SK-N-SH (cell line): Measurements from ENCODE around the gene P2RY12. TPM values are rescaled to one million over a fixed set of nuclear protein-coding genes. Genes with fewer than 3 reads are reported as not detected.

Source experiments
- CTCF ChIA-PET: fragments of 300-600, 350-600 bp; formaldehyde crosslinking; extraction: SDS; loops from one replicate; lab custom pipeline; 2021; lab: Yijun Ruan, JAX
- POLR2A ChIA-PET: fragments of 350-600 bp; sonication (Branson Sonifier 250); formaldehyde crosslinking; extraction: SDS; loops from one replicate; lab custom pipeline; 2020; ENCODE audit warnings: antibody characterized with exemption, inconsistent platforms; lab: Yijun Ruan, JAX
- DNase-seq: peaks from one replicate; pipeline ENCODE4 v3.0.0; 2012
- H2AFZ ChIP-seq: fragments of 200-600 bp; sonication (generic); 2 replicates; pipeline ENCODE4 v1.8.1; 2016; ENCODE audit warnings: antibody characterized with exemption, mild to moderate bottlenecking, low read depth
- H3F3A ChIP-seq: fragments of 200-600 bp; sonication (generic); replicated peaks from 2 replicates; pipeline ENCODE3; 2016; ENCODE audit warnings: antibody characterized with exemption, mild to moderate bottlenecking; ENCODE audit not compliant: insufficient read depth
- H3K27ac ChIP-seq, 2 experiments: fragments of 200-500 bp in 1 of 2; fragments of 200-600 bp in 1 of 2; sonication (Bioruptor generic) in 1 of 2; sonication (generic), shearing (Covaris generic) in 1 of 2; 2 replicates each; pipeline versions ENCODE4 v1.5.1 to v1.6.1; 2014 to 2016; ENCODE audit warnings: low read depth in 2 of 2, inconsistent platforms in 1 of 2, low read length in 1 of 2, mild to moderate bottlenecking in 1 of 2, mixed read lengths in 1 of 2
- H3K27me3 ChIP-seq: fragments of 200-600 bp; sonication (generic), shearing (Covaris generic); 2 replicates; pipeline ENCODE4 v1.6.1; 2016; ENCODE audit warnings: mixed run types; ENCODE audit not compliant: insufficient read depth
- H3K36me3 ChIP-seq, 2 experiments: fragments of 200-500 bp in 1 of 2; fragments of 200-600 bp in 1 of 2; sonication (Bioruptor generic) in 1 of 2; sonication (generic) in 1 of 2; replicated peaks in 1 of 2; 2 replicates each; pipeline versions ENCODE3 to v1.5.1; 2014 to 2016; ENCODE audit warnings: low read length in 1 of 2, mild to moderate bottlenecking in 1 of 2; ENCODE audit not compliant: insufficient read depth in 2 of 2, control insufficient read depth in 1 of 2
- H3K4me1 ChIP-seq, 2 experiments: fragments of 200-500 bp in 1 of 2; fragments of 200-600 bp in 1 of 2; sonication (Bioruptor generic) in 1 of 2; sonication (generic), shearing (Covaris generic) in 1 of 2; 2 replicates each; pipeline versions ENCODE4 v1.5.1 to v1.6.1; 2014 to 2016; ENCODE audit warnings: low read depth in 1 of 2, low read length in 1 of 2, mixed run types in 1 of 2; ENCODE audit not compliant: insufficient read depth in 2 of 2, control insufficient read depth in 1 of 2
- H3K4me2 ChIP-seq: fragments of 200-600 bp; sonication (generic), shearing (Covaris generic); 2 replicates; pipeline ENCODE4 v1.6.1; 2017; ENCODE audit warnings: mixed run types
- H3K4me3 ChIP-seq, 2 experiments: fragments of 200-500 bp in 1 of 2; fragments of 200-600 bp in 1 of 2; sonication (Bioruptor generic) in 1 of 2; sonication (generic), shearing (Covaris generic) in 1 of 2; 2 replicates each; pipeline versions ENCODE4 v1.5.1 to v1.8.1; 2014 to 2016; ENCODE audit warnings: low read depth in 2 of 2, inconsistent platforms in 1 of 2, low read length in 1 of 2, mild to moderate bottlenecking in 1 of 2, mixed read lengths in 1 of 2, moderate library complexity in 1 of 2
- H3K79me2 ChIP-seq: fragments of 200-600 bp; sonication (generic); 2 replicates; pipeline ENCODE4 v1.8.1; 2017; ENCODE audit warnings: mild to moderate bottlenecking; ENCODE audit not compliant: insufficient read depth
- H3K9ac ChIP-seq: fragments of 200-600 bp; sonication (generic); 2 replicates; pipeline ENCODE4 v1.6.1; 2017; ENCODE audit warnings: mixed run types
- H3K9me2 ChIP-seq: fragments of 200-600 bp; sonication (generic); 2 replicates; pipeline ENCODE4 v1.6.1; 2017; ENCODE audit warnings: mixed run types
- H3K9me3 ChIP-seq: fragments of 200-600 bp; sonication (generic); 2 replicates; pipeline ENCODE4 v1.6.1; 2017; ENCODE audit warnings: mixed run types, mild to moderate bottlenecking, moderate library complexity
- H4K20me1 ChIP-seq: fragments of 200-600 bp; sonication (generic); 2 replicates; pipeline ENCODE4 v1.6.1; 2017; ENCODE audit warnings: mild to moderate bottlenecking, mixed run types; ENCODE audit not compliant: insufficient read depth
- CHD2 ChIP-seq: fragments of 150-350 bp; IDR thresholded peaks from 2 replicates; pipeline ENCODE4 v1.6.1; 2018; ENCODE audit warnings: low read length; ENCODE audit not compliant: partially characterized antibody
- EP300 ChIP-seq, 2 experiments: IDR thresholded peaks; 2 replicates each; pipeline versions ENCODE4 v1.4.0 to v1.6.1; 2012; ENCODE audit warnings: borderline replicate concordance in 1 of 2, low read depth in 1 of 2, low read length in 1 of 2
- EZH2phosphoT487 ChIP-seq: fragments of 200-600 bp; sonication (generic); IDR thresholded peaks from 2 replicates; pipeline ENCODE4 v1.6.1; 2017; ENCODE audit warnings: low read depth, mixed run types, mild to moderate bottlenecking, antibody characterized with exemption, moderate library complexity, borderline replicate concordance
- FOXJ3 ChIP-seq: sonication (generic); formaldehyde crosslinking; IDR thresholded peaks from 2 replicates; pipeline ENCODE4 v1.5.1; 2020; ENCODE audit warnings: mild to moderate bottlenecking, missing genetic modification reagents
- IRF3 ChIP-seq: fragments of 150-350 bp; IDR thresholded peaks from 2 replicates; pipeline ENCODE4 v1.6.1; 2016; ENCODE audit warnings: mild to moderate bottlenecking, low read depth, low read length
- JUND ChIP-seq: IDR thresholded peaks from 2 replicates; pipeline ENCODE4 v1.4.0; 2012
- POLR2AphosphoS5 ChIP-seq: IDR thresholded peaks from 2 replicates; pipeline ENCODE4 v1.6.1; 2012; ENCODE audit warnings: low read depth, low read length
- ZBTB33 ChIP-seq: IDR thresholded peaks from 2 replicates; pipeline ENCODE4 v1.4.0; 2012; ENCODE audit warnings: low read depth, borderline replicate concordance
- WGBS: methylation state at CpG from one replicate; pipeline ENCODE4 v1.1.6; 2017; ENCODE audit warnings: low lambda C conversion rate; 5-methylcytosine and 5-hydroxymethylcytosine counted together
- polyA plus RNA-seq, 3 experiments: library from polyadenylated mRNA; depleted of rRNA; stranded (reverse); fragments of >200 nt; gene quantifications; 2 replicates each; pipeline ENCODE4 v1.2.3, GENCODE V29; 2012
- TF ChIP-seq, protein P1 (sequence below): IDR thresholded peaks from 2 replicates; pipeline ENCODE4 v1.4.0; 2012; ENCODE audit warnings: low read depth, borderline replicate concordance
- TF ChIP-seq, protein P2 (sequence below): IDR thresholded peaks from 2 replicates; pipeline ENCODE4 v1.4.0; 2012; ENCODE audit warnings: low read depth
- TF ChIP-seq, protein P3 (sequence below): IDR thresholded peaks from 2 replicates; pipeline ENCODE4 v1.6.1; 2012; ENCODE audit warnings: mild to moderate bottlenecking, low read depth, low read length, moderate library complexity
- TF ChIP-seq, protein P4 (sequence below): IDR thresholded peaks from 2 replicates; pipeline ENCODE4; 2012

P2RY12 gene
- polyA plus RNA-seq, 1 of the 3 experiments (the other 2 are of a cell fraction) = not detected

- H3K9ac ChIP-seq = no peak overlapping the region
- no peak overlapping the region for H3K4me3 ChIP-seq
- 58% methylated on average over 3 of the region's 3 CpGs for WGBS
- no peaks in the 10 kb centered on the region for H3K36me3 ChIP-seq
- no peaks in the 10 kb centered on the region for H4K20me1 ChIP-seq
- DNase-seq = no peak
- TF ChIP-seq JUND (no peak), POLR2AphosphoS5 (no peak), FOXJ3 (CRISPR knock-in tag) (no peak), EZH2phosphoT487 (no peak), EP300 (IDR thresholded peaks at IDR 0.05; ENCODE audit: borderline replicate concordance in 1 of 2, low read depth in 1 of 2, low read length in 1 of 2) (no peak)
- TF ChIP-seq, protein P1, sequence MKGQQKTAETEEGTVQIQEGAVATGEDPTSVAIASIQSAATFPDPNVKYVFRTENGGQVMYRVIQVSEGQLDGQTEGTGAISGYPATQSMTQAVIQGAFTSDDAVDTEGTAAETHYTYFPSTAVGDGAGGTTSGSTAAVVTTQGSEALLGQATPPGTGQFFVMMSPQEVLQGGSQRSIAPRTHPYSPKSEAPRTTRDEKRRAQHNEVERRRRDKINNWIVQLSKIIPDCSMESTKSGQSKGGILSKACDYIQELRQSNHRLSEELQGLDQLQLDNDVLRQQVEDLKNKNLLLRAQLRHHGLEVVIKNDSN = no peak
- H3K79me2 ChIP-seq = no peaks in the 10 kb centered on the region
- no peak overlapping the region for H3K27ac ChIP-seq
- ChIA-PET CTCF (interaction anchor here (0.9 kb wide), 1 partner anchor 16 kb away, joined by 3 read pairs; no protein-coding TSS in a partner anchor), POLR2A (no interaction called here)
- H3K9me2 ChIP-seq = no peaks in the 10 kb centered on the region
- H3K27me3 ChIP-seq = no peaks in the 10 kb centered on the region
- no peak overlapping the region for H3K4me2 ChIP-seq
- H3F3A ChIP-seq = no peaks in the 10 kb centered on the region
- H3K4me1 ChIP-seq = no peaks in the 10 kb centered on the region; a peak in 1 of 4 replicates
- H2AFZ ChIP-seq = no peak overlapping the region
- H3K9me3 ChIP-seq = no peaks in the 10 kb centered on the region; the same call in 1 of the 2 replicates
Observed at GRCh38 chr3:151312972-151313371, 71.6 kb downstream of the P2RY12 start.

DNA sequence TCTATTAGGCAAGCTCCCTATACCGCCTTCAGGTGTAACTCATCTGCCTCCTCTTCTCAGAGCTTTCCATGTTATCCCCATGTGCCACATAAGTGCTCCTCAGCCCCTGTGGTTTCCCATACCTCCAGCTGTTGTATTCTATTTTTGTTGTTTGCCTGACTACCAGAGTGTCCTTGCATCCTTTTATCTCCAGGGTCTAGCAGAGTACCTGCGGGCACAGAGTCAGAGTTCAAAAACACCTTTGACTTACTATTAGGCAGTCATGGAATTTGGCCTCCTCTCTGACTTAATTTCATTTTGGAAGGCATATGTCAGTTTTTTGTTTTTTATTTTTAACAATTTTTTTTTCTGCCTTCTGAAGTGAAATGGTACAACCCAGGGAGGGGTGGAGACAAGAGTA is 75.0 kb downstream of the P2RY12 start:
- POLR2A ChIA-PET = no interaction called here

More for the DNA sequence above, 75.0 kb downstream of the P2RY12 start:
- H3K4me2 ChIP-seq = no peak overlapping the region
- H2AFZ ChIP-seq = no peak overlapping the region
- no peak for DNase-seq
- no peaks in the 10 kb centered on the region for H3K9me3 ChIP-seq
- no peaks in the 10 kb centered on the region for H3K79me2 ChIP-seq
- H3K27me3 ChIP-seq = no peaks in the 10 kb centered on the region
- WGBS = 88% methylated on average over 2 of the region's 2 CpGs
- no peaks in the 10 kb centered on the region for H3K9me2 ChIP-seq
- no peaks in the 10 kb centered on the region for H3K36me3 ChIP-seq
- peaks cover 18% of the 10 kb centered on the region for H3F3A ChIP-seq
- no peak overlapping the region for H3K27ac ChIP-seq
- H4K20me1 ChIP-seq = no peaks in the 10 kb centered on the region
- CTCF ChIA-PET = interaction anchor here (1.1 kb wide), 1 partner anchor 141 kb away, joined by 3 read pairs; no protein-coding TSS in a partner anchor
- no peak overlapping the region for H3K4me3 ChIP-seq
- H3K9ac ChIP-seq = no peak overlapping the region
- TF ChIP-seq, protein P2, sequence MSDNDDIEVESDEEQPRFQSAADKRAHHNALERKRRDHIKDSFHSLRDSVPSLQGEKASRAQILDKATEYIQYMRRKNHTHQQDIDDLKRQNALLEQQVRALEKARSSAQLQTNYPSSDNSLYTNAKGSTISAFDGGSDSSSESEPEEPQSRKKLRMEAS = no peak
- TF ChIP-seq ZBTB33 = no peak
- TF ChIP-seq, protein P1 = no peak
- TF ChIP-seq EP300 (IDR thresholded peaks at IDR 0.05; ENCODE audit: borderline replicate concordance in 1 of 2, low read depth in 1 of 2, low read length in 1 of 2) = no peak
- TF ChIP-seq, protein P3, sequence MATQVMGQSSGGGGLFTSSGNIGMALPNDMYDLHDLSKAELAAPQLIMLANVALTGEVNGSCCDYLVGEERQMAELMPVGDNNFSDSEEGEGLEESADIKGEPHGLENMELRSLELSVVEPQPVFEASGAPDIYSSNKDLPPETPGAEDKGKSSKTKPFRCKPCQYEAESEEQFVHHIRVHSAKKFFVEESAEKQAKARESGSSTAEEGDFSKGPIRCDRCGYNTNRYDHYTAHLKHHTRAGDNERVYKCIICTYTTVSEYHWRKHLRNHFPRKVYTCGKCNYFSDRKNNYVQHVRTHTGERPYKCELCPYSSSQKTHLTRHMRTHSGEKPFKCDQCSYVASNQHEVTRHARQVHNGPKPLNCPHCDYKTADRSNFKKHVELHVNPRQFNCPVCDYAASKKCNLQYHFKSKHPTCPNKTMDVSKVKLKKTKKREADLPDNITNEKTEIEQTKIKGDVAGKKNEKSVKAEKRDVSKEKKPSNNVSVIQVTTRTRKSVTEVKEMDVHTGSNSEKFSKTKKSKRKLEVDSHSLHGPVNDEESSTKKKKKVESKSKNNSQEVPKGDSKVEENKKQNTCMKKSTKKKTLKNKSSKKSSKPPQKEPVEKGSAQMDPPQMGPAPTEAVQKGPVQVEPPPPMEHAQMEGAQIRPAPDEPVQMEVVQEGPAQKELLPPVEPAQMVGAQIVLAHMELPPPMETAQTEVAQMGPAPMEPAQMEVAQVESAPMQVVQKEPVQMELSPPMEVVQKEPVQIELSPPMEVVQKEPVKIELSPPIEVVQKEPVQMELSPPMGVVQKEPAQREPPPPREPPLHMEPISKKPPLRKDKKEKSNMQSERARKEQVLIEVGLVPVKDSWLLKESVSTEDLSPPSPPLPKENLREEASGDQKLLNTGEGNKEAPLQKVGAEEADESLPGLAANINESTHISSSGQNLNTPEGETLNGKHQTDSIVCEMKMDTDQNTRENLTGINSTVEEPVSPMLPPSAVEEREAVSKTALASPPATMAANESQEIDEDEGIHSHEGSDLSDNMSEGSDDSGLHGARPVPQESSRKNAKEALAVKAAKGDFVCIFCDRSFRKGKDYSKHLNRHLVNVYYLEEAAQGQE = no peak
- TF ChIP-seq CHD2 = no peak
- TF ChIP-seq, protein P4, sequence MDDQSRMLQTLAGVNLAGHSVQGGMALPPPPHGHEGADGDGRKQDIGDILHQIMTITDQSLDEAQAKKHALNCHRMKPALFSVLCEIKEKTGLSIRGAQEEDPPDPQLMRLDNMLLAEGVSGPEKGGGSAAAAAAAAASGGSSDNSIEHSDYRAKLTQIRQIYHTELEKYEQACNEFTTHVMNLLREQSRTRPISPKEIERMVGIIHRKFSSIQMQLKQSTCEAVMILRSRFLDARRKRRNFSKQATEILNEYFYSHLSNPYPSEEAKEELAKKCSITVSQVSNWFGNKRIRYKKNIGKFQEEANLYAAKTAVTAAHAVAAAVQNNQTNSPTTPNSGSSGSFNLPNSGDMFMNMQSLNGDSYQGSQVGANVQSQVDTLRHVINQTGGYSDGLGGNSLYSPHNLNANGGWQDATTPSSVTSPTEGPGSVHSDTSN = no peak
- TF ChIP-seq IRF3 = no peak
- peaks cover 0 to 13% of the 10 kb centered on the region in 2 experiments; a peak in 2 of 4 replicates for H3K4me1 ChIP-seq
